Measurements from ENCODE around the gene EME2. TPM values are rescaled to one million over a fixed set of nuclear protein-coding genes. Genes with fewer than 3 reads are reported as not detected.

The EME2 gene
- total RNA-seq, 1 experiment from 2014 or later = 63.6 TPM

DNA sequence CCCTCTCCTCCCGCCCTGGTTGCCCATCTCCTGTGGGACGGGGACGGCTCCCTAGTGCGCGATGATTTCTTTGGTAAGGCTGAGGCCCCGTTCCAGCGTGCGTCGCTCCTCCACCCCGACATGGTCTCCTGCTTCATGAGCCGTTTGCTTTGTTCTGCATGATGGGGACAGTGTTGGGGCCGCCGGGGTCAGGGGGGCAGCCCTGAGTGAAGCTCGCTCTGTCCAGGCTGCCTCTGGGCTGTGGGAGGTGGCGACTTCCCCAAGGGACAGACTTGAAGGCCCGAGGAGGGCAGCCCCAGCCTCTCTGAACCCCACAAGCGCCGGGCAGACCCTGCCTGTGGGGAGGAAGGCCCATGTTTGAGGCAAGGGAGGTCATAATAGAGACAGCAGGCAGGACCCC, 13.7 kb upstream of the EME2 start:
- TF ChIP-seq, protein P1, sequence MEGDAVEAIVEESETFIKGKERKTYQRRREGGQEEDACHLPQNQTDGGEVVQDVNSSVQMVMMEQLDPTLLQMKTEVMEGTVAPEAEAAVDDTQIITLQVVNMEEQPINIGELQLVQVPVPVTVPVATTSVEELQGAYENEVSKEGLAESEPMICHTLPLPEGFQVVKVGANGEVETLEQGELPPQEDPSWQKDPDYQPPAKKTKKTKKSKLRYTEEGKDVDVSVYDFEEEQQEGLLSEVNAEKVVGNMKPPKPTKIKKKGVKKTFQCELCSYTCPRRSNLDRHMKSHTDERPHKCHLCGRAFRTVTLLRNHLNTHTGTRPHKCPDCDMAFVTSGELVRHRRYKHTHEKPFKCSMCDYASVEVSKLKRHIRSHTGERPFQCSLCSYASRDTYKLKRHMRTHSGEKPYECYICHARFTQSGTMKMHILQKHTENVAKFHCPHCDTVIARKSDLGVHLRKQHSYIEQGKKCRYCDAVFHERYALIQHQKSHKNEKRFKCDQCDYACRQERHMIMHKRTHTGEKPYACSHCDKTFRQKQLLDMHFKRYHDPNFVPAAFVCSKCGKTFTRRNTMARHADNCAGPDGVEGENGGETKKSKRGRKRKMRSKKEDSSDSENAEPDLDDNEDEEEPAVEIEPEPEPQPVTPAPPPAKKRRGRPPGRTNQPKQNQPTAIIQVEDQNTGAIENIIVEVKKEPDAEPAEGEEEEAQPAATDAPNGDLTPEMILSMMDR (conservative IDR thresholded peaks at IDR 0.05) = no peak
- Histone ChIP-seq H3K4ac (ENCODE audit: low read depth, low read length) (no peak overlapping the region), H2AFZ (ENCODE audit: low read length) (no peak overlapping the region), H2BK12ac (ENCODE audit: insufficient read length, low read depth, low read length) (no peak overlapping the region), H4K20me1 (ENCODE audit: control insufficient read depth, insufficient read depth, insufficient read length) (no peaks in the 10 kb centered on the region), H2BK15ac (ENCODE audit: low read depth, low read length) (no peak overlapping the region), H3K9ac (ENCODE audit: extremely low read depth, insufficient read length, low read length) (no peak overlapping the region), H3K9me3 (ENCODE audit: control insufficient read depth, low read depth, low read length) (no peaks in the 10 kb centered on the region), H3K4me1 (ENCODE audit: insufficient read depth, low read length) (no peaks in the 10 kb centered on the region), H4K5ac (ENCODE audit: insufficient read length, low read depth, low read length) (no peak overlapping the region), H3K79me2 (ENCODE audit: insufficient read depth, low read length) (no peaks in the 10 kb centered on the region), H2AK5ac (ENCODE audit: insufficient read length, low read length) (no peak overlapping the region), H3K23me2 (ENCODE audit: insufficient read length, low read depth, low read length, poor library complexity, severe bottlenecking) (peaks cover 2% of the 10 kb centered on the region), H3K4me2 (ENCODE audit: insufficient read depth, insufficient read length, low read length) (no peak overlapping the region), H3K23ac (ENCODE audit: insufficient read length, low read depth, low read length) (no peak overlapping the region), H3K56ac (ENCODE audit: insufficient read length, low read depth, low read length) (no peak overlapping the region), H3K79me1 (ENCODE audit: insufficient read depth, low read depth, low read length, poor library complexity, severe bottlenecking) (no peaks in the 10 kb centered on the region), H3K27ac (ENCODE audit: insufficient read length, low read depth, low read length) (no peak overlapping the region), H3K14ac (ENCODE audit: insufficient read depth, low read length) (no peak overlapping the region), H2BK20ac (ENCODE audit: low read depth, low read length, poor library complexity, severe bottlenecking) (no peak overlapping the region), H4K8ac (replicated peaks; ENCODE audit: insufficient read length, low read depth, low read length) (no peak overlapping the region), H4K91ac (ENCODE audit: insufficient read length, low read depth, low read length) (no peak overlapping the region), H2BK5ac (ENCODE audit: insufficient read length, low read length) (no peak overlapping the region), H3K18ac (ENCODE audit: insufficient read length, low read depth, low read length) (no peak overlapping the region), H3T11ph (ENCODE audit: low read length) (no peak overlapping the region), H3K27me3 (ENCODE audit: insufficient read depth, low read length) (no peaks in the 10 kb centered on the region), H2BK120ac (ENCODE audit: low read depth, low read length, poor library complexity, severe bottlenecking) (no peak overlapping the region)
- no peak overlapping the region for H3K4me3 Mint-ChIP-seq
- H3K27me3 Mint-ChIP-seq (ENCODE audit: low read depth) = no peaks in the 10 kb centered on the region
- H3K9me3 Mint-ChIP-seq = no peaks in the 10 kb centered on the region
- peak overlapping the region in 2 of 3 experiments; percentile 28 to 82; a peak in 1 of 7 replicates for H3K27ac Mint-ChIP-seq
- peaks cover 5 to 18% (median 14%) of the 10 kb centered on the region in 3 experiments; a peak in 6 of 7 replicates for H3K36me3 Mint-ChIP-seq (ENCODE audit: insufficient read depth in 1 of 3, low read depth in 3 of 3)
- WGBS (ENCODE audit: extremely low coverage, insufficient read length, low lambda C conversion rate) = no CpG with 5 or more reads among the region's 18 CpGs
- no peaks in the 10 kb centered on the region for H3K4me1 Mint-ChIP-seq
- no peak for DNase-seq

All from H9 (cell line).